Limb (tissue), 2 donors: ENCODE results near the gene USP3.
"Not testable (repeated sequence)": the region's sequence is repeated elsewhere in the genome, so short reads cannot be mapped to it uniquely, and the experiment has no call there.

Experiments
- DNase-seq, 2 donors: peaks; one replicate each; pipeline ENCODE4 v3.0.0-alpha.2; 2016; ENCODE audit errors: extremely low spot score in 2 of 2

USP3 gene

DNA sequence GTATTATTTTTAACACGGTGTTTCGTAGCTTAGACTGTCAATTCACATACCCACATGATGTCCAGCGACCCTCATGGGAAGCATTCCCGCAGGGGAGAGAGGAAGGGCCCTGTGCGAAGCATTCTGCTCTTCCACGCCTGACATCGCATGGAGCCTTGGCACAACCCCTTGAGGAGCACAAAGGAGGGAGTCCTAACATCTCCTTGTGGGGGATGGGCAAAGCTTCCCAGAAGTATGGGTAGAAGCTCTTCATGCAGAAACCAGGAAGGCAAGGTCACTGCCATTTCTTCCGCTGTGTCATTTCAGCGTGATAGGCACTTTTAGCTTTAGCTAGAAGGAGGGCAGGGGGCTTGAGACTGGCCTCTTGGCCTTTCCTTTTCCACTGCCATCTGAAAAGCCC lies 28.7 kb upstream of the USP3 start:
- no peak for DNase-seq

DNA sequence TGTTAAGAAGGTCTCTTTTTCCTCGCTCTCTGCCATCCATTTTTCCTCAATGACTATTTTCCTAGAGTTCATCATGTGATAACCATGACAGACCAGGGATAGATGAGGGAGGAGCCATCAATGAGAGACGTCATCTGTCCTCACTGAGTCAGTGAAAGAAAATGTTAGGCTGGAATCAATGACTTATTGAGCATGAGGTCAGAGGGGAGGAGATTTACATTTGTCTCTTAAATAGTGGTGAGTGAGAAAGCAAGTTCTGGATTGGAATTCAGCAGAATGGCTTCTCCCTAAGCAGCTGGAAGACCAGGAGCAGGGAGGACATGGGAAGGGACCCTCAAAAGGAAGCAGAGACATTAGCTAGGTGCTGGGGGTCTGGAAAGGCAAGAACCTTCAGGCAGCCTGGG lies 28.2 kb upstream of the USP3 start:
- DNase-seq, result no peak

DNA sequence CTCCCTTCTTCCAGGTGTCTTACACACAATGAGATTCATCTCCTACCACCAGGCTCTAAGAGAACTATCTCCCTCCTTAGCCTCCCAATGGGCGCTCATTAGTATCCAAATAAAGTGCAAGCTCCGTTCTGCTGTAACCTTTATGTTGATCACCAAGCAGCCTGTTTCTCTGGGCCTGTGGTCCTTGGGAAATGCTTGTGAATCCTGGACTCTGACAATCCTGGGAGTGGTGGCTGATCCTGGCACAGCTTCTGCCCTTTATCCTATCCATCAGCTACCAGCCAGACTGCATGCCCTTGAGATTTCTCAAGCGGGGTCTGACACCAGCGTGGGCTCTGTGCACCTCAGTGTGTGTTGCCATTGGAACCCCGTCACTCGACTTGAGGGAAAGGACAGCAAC lies 26.1 kb upstream of the USP3 start:
- no peak for DNase-seq

DNA sequence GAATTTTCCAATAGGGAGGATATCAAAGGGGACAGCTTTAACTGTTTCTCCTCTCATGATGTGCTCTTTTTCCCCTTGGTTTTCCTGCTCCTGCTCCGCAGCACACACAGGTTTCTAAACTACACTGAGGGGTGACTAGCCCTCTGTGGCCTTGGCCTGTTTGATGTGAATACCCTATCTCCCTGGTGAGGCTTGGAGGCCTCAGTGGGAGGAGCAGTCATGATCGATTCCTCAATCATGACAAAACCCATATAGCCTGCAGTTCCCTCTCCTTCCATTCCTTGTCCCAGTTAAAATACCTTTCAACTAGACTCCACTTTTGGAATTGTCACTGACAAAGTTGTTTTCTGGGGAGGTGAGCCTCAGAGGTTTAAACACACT lies 24.0 kb upstream of the USP3 start:
- no peak for DNase-seq

DNA sequence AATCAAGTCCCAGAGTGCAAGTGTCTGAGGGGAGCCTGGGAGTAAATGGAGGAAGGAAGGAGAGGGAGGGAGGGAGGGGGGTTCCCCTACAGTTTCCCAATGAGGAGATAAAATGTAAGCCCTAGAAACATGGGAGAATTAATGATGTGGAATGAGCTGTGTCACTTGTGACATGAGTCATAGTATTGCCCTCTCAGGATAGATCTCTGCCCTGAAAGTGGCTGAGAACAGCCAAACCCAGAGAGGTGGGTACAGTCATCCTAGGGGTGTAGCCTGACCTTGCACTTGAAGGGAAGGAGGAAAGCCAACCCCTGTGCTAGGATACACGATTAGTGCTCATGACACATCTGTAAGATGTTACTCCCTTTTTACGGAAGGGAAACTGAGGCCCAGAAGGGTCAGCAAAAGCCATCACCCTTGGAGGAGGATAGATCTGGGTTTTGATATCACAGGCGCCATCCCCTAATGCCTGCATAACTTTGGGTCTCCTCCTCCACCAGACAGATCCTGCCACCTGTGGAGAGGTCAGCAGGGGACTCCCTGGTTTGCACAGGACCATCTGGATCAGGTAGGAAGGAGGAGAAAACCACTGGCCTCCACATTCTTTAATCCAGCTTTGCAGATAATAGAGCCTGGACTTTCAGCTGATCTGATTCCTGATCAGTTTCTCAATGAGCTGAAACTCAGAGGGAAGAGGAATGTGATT lies 23.1 kb upstream of the USP3 start:
- DNase-seq, result no peak

DNA sequence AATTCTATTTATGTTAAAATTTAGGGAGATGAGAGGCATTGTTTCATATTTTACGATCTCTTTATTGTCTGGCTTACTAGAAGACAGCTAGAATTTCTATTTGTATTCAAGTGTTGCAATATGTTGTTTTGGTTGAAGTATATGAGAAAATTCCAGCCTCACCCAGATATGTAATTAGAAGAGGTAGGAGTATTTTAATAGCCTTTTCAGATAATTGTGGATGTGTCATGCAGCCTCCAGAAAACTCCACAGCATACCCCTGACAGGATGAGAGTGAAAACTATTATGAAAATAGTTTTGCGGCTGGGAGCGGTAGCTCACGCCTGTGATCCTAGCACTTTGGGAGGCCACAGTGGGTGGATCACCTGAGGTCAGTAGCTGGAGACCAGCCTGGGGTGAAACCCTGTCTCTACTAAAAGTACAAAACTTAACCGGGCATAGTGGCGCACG lies 21.5 kb upstream of the USP3 start:
- DNase-seq, result no peak

DNA sequence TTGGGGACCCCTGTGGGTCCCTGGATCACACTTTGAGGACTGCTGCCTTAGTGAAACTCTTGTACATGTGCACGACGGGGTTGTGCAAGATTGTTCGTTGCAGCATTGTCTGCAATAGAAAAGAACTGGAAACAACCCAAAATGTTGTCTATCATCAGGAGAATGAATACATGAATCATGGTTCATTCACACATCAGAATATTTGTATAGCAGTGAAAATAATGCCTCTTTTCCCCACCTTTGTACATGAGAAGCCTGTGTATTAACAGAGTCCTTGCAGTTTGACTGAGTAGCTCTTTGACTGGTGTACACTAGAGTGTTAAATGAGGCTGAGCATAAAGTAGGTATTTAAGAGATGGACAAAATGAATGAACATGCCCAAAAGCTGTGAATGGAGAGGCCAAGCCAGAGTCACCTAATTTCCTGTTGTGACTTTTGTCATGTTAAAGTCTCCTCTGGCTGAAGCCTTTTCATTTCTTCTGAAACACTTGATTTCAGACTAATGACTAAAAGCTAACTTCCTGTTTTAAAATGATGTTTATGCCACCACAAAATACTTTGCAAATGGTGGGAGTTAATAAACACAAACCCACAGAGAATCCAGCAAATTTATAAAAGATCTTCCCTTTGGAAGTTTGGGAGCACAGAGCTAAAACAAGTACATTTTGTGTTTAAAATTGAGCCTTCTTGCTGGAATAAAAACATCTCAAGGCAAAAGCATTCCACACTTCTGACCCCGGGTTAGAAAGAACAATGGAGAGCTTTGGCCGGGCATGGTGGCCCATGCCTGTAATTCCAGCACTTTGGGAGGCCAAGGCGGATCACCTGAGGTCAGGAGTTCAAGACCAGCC lies 20.6 kb upstream of the USP3 start:
- no peak for DNase-seq

DNA sequence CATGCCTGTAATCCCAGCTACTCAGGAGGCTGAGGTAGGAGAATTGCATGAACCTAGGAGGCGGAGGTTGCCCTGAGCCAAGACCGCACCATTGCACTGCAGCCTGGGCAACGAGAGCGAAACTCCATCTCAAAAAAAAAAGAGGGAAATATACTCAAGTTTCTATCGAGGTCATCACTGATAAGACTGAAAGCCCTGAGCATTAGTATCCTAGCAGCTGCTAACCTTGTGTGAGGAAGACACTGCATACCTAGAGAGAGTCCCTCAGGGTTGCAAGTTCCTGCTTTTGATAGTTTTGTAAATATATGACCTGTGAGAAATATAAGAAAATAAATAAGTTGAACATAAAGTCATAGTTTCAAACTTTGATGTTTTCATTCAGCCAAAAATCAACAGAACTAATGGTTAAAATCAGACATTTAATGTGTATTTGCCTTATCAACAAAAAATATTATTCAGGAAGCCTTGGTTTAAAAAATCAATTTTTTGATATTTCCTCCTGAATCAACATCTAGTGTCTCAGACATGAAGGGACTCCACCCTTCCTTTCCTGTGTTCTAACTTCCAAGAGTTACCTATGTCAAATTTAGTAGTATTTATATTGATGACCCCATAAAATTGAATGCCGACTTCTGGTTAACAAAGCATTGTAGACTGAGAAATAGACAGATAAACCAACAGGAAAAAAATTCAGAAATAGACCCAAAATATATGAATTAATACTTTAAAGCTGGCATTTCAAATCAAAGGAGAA lies 19.8 kb upstream of the USP3 start:
- DNase-seq, result no peak

DNA sequence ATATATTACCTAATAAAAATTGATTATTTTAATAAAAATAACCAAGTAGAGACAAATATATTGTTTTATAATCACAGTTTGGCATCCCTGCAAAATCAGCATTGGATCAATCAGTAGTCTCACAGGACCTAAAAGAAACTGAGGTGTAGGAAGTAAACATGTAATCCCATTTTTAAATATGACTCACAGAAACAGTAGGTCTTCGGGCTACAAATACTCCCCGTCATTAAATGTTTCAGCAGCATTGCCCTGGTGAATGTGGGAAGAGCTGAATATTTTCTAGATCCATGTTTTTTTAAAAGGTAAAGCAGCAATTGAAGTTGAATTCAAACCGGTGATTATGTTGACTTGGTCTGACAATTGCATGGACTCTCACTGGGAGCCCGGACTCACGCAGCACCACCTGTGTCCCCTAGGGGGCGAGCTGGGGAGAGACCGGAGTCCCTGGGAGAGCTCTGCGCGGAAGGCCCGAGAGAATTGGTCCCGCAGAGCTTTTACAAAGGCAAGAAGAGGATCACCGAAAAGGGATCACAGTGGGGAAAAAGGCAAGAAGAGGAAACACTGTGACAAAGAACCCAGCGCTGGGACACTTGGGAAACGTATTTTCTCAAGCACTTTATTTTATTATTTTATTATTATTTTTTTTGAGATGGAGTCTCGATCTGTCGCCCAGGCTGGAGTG lies 17.2 kb upstream of the USP3 start:
- DNase-seq, result peak in 1 of 2 donors; percentile 80

DNA sequence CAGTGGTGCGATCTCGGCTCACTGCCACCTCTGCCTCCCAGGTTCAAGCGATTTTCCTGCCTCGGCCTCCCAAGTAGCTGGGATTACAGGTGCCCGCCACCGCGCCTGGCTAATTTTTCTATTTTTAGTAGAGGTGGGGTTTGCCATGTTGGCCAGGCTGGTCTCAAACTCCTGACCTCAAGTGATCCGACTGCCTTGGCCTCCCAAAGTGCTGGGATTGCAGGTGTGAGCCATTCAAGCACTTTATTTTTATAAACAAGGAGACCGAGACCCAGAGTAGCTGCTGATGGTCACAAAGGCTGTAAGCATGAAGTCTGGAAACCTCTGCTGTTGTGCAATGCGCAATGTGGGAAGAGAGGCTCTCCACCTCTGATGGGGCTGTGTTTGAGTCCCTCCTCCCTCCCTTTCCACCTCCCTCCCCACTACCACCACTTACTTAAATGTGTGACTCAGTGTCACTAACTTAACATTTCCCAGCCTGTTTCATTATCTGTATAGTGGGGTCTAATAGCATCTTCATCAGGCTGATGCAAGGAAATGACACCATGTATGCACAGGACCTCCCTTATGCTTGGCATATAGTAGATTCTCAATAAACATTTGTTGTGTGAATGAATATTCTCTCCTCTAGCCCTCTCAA lies 16.5 kb upstream of the USP3 start:
- not testable (repeated sequence) for DNase-seq

DNA sequence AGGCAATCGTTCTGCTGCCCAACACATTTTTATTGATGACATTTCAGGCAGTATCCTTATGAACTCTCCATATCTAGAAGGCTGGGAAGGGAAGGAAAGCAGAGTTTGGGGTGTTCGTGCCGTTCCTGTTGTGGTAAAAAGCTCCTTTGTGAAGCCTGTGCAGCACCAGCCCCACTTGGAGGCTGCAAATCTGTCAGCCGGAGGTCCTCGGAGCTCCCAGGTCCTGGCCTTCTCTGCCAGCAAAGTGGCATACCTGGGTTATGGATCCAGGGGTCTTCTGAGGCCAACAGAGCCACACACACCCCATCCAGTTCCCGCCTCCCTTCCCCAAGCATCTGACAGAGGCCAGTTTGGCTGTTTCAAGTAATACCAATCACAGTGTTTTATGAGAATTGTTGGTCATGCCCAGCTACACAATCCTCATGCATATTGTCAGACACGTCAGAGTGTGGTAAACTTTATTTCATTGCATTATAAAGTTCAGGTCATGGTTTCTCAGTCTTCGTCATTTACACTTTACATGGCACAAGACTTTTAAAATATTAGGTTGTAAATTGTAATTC lies 15.9 kb upstream of the USP3 start:
- DNase-seq, result no peak

DNA sequence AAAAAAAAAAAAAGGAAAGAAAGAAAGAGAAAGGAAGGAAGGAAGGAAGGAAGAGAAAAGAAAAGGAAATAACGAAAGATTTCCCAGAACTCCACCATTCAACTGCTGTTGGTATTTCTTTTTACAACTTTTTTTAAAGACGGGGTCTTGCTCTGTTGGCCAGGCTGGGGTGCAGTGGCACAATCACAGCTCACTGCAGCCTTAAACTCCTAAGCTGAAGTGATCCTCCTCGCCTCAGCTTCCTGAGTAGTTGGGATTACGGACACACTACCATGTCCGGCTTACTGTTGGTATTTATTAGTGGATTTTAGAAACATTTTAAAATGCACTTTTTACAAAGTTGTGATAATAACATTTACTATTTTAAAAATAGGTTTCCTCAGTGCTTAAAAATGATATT lies 15.0 kb upstream of the USP3 start:
- no peak for DNase-seq

DNA sequence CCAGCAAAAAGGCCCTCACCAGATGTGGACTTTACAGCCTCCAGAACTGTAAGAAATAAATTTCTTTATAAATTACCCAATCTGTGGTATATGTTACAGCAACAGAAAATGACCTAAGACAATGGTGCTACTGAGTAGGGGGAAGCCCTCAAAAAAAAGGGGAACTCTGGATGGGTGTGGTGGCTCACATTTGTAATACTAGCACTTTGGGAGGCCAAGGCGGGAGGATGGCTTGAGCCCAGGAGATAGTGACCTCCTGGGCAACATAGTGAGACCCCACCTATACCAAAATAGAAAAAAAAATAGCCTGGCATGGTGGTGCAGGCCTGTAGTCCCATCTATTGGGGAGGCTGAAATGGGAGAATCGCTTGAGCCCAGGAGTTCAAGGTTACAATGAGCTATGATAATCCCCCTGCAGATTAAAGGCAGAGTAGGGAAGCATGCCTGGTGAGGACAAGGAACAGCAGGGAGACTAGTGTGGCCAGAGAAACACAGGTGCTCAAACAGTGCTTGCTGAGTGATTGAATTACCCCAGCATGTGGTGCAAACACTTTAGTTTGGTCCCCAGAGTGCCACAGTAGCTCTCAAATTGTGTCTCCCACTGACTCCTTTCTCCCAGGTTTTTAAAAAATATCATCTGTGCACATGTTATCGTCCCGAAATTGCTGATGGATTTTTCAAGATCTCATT lies 13.9 kb upstream of the USP3 start:
- DNase-seq, result no peak

DNA sequence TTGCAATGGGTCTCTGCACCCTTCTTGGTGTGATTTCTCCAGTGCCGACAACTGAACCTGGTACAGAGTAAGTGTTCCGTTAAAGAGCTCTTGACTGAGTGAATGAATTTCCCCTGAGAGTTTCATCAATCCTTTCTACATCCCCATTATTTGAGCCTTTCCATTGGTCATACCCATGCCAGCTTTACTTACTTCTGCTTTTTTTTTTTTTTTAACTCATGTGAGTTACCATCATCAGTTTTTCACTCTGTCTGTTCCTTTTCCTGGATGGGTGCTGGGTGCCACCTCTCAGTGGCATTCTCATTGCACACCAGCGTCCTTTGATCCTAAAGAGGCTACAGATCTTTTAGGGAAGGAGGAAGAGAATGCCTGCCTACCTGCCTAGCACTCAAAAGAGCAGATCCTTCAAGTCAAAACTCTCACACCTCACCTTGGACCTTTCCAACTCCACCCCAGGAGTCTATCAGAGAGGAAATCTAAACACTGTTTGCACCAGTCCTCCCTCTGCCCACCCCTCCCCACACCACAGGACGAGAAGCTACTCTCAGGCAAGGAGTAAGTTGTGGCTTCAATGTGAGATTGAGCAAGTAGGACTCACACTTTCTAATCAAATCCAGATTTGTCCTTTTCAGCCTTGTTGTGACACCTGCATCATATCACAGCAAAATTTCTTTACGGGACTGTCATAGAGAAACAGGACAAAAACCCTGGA lies 13.1 kb upstream of the USP3 start:
- DNase-seq, result no peak

DNA sequence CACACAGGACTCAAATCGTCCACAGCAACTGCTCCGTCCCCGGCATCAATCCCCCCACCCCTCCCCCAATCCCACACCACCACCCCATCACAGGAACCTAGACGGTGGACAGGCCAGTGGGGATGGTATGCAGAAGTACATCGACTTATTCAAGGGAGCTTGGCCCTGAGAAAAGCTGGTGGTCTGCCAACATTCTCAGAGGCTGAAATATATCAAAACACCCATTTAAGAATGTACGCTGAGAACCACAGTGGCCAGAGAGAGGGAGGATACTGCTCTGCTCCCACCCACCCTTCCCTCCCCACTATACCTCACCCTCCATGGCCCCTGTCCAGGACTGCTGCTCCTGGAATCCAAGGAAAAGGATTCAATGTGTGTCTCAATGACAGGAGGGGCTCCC lies 12.4 kb upstream of the USP3 start:
- DNase-seq, result no peak

DNA sequence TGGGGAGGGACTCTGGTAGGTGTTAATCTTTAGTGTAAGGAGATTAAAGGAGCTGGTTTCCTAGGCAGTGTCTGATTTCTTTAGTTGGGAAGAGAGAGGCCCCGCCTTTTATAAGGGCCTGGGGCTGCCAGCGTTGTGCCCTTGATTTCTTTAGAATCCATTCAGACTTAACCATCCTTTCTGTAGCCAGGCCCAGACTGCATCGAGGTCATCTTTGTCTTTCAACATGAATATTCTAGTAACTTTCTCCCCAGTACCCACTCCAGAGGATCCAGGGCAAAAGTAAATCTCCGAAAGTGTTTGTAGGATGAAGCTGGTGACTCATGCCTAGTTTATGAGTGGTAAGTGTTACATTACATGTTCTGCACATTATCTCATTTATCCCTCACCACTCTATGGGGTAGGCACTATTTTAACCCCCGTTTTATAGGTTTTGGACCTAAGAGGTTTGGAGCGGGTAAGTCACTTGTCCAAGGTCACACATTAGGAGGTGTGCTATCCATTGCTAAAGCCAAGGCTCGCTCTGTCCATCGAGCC lies 11.8 kb upstream of the USP3 start:
- DNase-seq, result no peak

DNA sequence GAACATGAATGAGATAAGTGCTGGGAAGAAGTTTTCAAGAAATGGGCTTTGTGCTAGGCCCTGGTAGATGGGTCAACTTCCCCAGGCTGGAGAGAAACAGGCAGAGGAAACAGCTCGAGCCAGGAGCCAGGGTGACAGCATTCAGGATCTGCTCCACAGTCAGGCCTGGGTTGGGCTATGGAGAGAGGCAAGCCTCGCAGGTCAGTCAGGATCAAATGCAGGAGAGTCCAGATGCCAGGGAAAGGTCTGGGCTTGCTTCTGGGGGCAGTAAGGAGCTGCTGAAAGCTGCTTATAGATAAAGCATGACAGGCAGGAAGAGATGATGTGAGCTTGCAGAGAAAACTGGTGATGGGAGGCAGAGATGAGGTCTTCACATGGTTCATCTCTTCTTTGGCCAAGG lies 11.0 kb upstream of the USP3 start:
- DNase-seq, result no peak

DNA sequence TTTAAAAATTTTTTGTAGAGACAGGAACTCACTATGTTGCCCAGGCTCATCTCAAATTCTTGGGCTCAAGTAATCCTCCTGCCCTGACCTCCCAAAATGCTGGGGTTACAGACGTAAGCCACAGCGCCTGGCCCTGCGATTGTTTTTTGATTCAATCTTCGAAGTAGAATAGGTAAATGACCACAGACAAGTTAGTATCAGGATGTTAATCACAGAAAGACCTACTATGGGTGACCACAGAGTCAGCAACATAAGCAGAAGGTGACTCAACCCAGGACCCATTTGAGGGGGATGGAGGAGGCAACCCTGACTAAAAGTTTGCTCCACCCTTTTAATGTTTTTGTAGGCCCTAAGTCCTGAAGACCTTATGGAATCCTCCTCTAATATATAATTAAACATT lies 10.0 kb upstream of the USP3 start:
- no peak for DNase-seq

DNA sequence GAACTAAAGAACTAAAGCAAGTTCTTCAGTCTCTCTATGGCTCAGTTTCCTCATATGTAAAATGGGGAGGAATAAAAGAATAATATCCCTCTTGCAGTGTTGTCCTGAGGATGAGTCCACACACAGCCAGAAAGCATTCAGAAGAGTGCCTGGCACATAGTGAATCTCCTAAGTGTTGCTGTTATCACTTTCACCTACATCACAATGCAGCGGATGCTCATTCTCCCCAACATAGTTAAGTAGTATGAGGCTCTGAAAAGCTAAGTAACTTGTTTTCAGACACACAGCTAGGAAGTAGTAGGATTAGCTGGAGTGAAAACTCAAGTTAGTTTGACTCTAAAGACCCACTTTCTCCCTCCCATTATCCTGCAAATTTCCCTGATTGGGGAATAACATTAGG lies 9.1 kb upstream of the USP3 start:
- no peak for DNase-seq
